Stimulated activated naive CD4-positive, alpha-beta T cell treated with Interleukin-2 at 50 U/mL for 16 hours (primary cell): ENCODE data around the gene P2RX2.

ENCODE experiments used
- DNase-seq: peaks from one replicate; lab custom pipeline; 2025; lab: John Stamatoyannopoulos, UW

Gene P2RX2

GRCh38 chr12:132603240-132604150 is 15.1 kb upstream of the P2RX2 start:
- no peak for DNase-seq

GRCh38 chr12:132604151-132604618 is 14.4 kb upstream of the P2RX2 start:
- DNase-seq: no peak

GRCh38 chr12:132604668-132605441 is 13.7 kb upstream of the P2RX2 start:
- DNase-seq: no peak

- DNase-seq: no peak
Observed at GRCh38 chr12:132605892-132606291, 12.7 kb upstream of the P2RX2 start.

- no peak for DNase-seq
Observed at GRCh38 chr12:132606466-132606865, 12.1 kb upstream of the P2RX2 start.

GRCh38 chr12:132606927-132607326 is 11.6 kb upstream of the P2RX2 start:
- DNase-seq: no peak

GRCh38 chr12:132608231-132609171 is 10.1 kb upstream of the P2RX2 start:
- no peak for DNase-seq

- no peak for DNase-seq
Observed at GRCh38 chr12:132610051-132610759, 8.4 kb upstream of the P2RX2 start, which contains the start of gene LRCOL1. TSS of gene LRCOL1 (minus strand) at chr12:132610582. CDS start at chr12:132606251, 4,331 bp downstream.

GRCh38 chr12:132610866-132611602 is 7.5 kb upstream of the P2RX2 start:
- no peak for DNase-seq

GRCh38 chr12:132611620-132612019 is 7.0 kb upstream of the P2RX2 start:
- no peak for DNase-seq

GRCh38 chr12:132614029-132614428 is 4.5 kb upstream of the P2RX2 start:
- no peak for DNase-seq

GRCh38 chr12:132614861-132615578 is 3.6 kb upstream of the P2RX2 start:
- DNase-seq: peak; percentile 68

- DNase-seq: no peak
Observed at GRCh38 chr12:132615579-132616038, 3.0 kb upstream of the P2RX2 start.

GRCh38 chr12:132617135-132617701 is 1.4 kb upstream of the P2RX2 start:
- DNase-seq: no peak

GRCh38 chr12:132617822-132618682 is 524 bp upstream of the P2RX2 start:
- DNase-seq: no peak

GRCh38 chr12:132619071-132619385 is 452 bp downstream of the P2RX2 start:
- DNase-seq: no peak

- no peak for DNase-seq
Observed at GRCh38 chr12:132619386-132620112, 973 bp downstream of the P2RX2 start.
